A673 (cell line): ENCODE results near the gene CFAP58.

ENCODE experiments used
- CTCF ChIP-seq: fragments of 300-800, 200-600 bp; sonication (generic); conservative IDR thresholded peaks from 2 replicates; pipeline ENCODE4 v1.5.1; 2017; ENCODE audit warnings: low read depth, mild to moderate bottlenecking, antibody characterized with exemption, low read length, moderate library complexity, mixed read lengths
- EZH2 ChIP-seq: fragments of 200-600 bp; sonication (generic); IDR thresholded peaks from 2 replicates; pipeline ENCODE4 v1.6.1; 2017; ENCODE audit warnings: borderline replicate concordance, low read depth, mild to moderate bottlenecking, mixed read lengths, antibody characterized with exemption, low read length; ENCODE audit not compliant: poor library complexity, severe bottlenecking

DNA sequence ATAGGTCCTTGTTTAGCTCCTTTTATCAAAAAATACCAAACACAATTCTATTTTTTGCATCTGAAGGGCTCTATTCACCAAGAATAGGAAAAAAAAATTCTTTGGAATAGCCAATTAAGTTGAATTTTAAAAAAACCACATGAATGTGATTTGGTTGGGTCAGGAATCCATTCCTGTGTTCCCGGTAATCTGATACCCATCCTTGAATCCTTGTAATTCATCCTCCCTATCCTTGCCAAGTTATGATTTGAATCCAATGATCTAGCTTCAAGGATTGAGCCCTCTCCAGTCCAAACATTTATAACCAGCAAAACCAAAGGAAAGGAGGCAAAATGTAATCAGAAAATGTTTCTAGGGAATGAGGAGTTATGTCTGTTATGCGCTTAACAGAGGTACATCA is 86.6 kb downstream of the CFAP58 start:
- TF ChIP-seq CTCF, result no peak
- no peak for TF ChIP-seq EZH2
